Right lobe of liver (tissue), 4 donors: ENCODE measurements around the gene LRRC59.

Experiments
- POLR2A ChIP-seq: fragments of 450-650 bp; IDR thresholded peaks from one replicate; pipeline ENCODE4 v1.6.1; 2017; ENCODE audit warnings: antibody characterized with exemption, mild to moderate bottlenecking
- TF ChIP-seq, protein P1 (sequence below), 4 donors: fragments of 200-600 bp in 3 of 4; fragments of 450-650 bp in 1 of 4; IDR thresholded peaks; one replicate each; pipeline versions ENCODE4 v1.5.1 to v1.8.0; 2016 to 2022; ENCODE audit warnings: antibody characterized with exemption in 4 of 4, mild to moderate bottlenecking in 2 of 4
- donor health status: DM: no; HTN: no; CAD: no.
- donor health status: DM: no; HTN: no; CAD: no.
- donor health status: DM: no; HTN: yes; CAD: no.

DNA sequence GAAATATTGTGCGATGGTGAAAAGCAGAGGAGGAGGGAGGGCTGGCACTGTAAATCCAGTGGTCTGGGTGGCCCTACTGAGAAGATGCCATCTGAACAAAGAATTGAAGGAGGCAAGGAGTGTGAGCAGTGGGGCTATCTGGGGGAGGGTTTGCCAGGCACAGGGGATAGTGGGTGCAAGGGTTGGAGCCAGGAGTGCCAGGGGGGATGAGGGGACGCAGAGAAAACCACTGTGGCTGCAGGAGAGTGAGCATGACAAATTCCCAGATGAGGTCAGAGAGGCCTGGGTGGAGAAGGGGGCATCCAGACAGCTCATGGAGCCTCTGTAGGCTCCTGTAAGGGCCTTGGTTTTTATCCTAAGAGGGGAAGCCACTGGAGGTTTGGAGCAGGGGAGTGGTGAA is 46.6 kb downstream of the LRRC59 start:
- TF ChIP-seq, protein P1, sequence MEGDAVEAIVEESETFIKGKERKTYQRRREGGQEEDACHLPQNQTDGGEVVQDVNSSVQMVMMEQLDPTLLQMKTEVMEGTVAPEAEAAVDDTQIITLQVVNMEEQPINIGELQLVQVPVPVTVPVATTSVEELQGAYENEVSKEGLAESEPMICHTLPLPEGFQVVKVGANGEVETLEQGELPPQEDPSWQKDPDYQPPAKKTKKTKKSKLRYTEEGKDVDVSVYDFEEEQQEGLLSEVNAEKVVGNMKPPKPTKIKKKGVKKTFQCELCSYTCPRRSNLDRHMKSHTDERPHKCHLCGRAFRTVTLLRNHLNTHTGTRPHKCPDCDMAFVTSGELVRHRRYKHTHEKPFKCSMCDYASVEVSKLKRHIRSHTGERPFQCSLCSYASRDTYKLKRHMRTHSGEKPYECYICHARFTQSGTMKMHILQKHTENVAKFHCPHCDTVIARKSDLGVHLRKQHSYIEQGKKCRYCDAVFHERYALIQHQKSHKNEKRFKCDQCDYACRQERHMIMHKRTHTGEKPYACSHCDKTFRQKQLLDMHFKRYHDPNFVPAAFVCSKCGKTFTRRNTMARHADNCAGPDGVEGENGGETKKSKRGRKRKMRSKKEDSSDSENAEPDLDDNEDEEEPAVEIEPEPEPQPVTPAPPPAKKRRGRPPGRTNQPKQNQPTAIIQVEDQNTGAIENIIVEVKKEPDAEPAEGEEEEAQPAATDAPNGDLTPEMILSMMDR (IDR thresholded peaks at IDR 0.05) = no peak
- TF ChIP-seq POLR2A = no peak
